ENCODE data around the gene NAALADL1.
"Not testable (repeated sequence)": the region's sequence is repeated elsewhere in the genome, so short reads cannot be mapped to it uniquely, and the experiment has no call there.

NAALADL1 gene

DNA sequence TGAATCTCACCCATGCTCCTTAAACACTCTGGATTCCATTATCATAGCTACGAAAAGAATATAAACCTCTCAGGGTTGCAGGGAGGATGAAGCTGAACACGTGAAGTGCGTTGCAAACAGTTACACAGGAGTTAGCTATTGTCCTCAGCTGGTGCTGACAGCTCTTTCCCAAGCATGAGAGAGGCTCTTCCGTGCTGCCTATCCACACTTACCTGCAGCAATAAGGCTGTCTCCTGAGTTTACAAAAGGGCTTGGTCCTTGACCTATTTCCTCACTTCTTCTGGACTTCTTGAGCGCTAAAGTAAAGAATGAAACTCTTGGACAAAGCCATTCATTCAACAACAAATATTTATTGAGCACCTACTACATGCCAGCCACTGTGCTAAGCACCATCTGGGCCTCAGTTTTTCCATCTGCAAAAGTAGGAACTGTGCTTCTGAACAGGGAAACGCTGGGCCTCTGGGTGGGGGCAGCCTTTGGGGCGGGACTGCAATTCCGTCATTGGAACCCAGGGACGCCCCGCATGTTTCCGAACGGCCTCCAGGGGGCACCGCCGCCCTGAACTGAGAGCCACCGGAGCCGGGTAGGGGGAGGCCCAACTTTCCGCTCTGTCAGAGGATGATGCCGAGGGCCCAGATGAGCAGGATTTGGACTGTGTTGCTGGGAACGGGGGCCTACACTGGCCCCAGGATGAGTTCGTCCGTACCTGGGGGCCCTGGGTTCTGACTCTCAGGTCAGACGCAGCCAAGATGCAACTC is 45.0 kb downstream of the NAALADL1 start:
- peak; percentile 86 for DNase-seq (ENCODE audit: low read depth)

DNA sequence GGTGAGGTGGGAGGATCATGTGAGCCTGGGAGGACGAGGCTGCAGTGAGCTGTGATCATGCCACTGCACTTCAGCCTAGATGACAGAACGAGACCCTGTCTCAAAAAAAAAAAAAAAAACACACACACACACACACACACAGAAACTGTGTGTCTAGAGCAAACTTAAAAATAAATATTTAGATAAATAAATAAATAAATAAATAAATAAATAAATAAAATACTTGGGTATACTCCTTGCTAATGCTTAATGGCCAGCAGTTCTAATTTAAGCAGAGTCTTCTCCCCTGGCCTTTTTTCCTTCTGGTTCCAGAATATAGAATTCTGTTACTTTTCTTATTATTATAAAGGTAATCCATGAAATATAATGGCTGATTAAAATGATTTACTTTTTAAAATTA is 49.5 kb downstream of the NAALADL1 start:
- no peak for DNase-seq (ENCODE audit: low read depth)

DNA sequence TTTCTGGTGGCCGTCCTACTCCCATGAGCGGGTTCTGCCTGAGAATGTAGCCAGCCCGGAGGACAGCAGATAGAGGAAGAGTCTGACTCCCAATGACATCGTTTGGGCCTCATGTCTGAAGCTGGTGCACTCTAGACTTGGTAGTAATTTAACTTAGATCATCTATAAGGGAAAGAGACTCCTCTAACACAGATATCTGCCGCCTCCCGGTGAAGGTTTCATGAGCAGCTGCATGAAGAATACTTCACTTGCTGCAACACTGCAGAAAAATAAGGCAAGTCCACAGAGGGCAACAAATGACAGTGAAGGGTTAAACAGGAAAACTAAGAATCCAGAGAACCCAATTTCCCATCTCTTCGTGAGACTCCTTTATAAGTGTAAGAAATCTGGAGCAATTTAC is 50.3 kb downstream of the NAALADL1 start:
- DNase-seq (ENCODE audit: low read depth) = no peak

- DNase-seq (ENCODE audit: low read depth) = not testable (repeated sequence)
Measured at GRCh38 chr11:65003968-65004367, 54.4 kb downstream of the NAALADL1 start.

DNA sequence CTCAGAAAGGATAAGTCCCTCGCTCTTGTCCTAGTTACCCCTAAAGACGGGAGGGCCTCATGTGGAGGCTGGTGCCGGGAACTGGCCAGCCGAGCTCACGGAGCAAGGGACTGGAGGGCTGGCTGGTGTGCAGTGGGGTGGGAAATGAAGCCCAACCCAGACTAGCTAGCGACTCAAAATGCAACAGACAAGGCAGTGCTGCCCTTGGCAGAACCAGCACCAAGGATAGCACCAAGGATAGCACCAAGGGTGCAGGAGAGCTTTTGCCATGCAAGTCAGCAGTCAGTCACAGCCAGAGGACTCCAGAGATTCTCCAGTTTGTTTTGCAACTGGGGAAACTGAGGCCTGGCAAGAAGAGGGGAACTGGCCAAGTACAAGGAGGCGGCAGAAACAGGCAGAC is 55.1 kb downstream of the NAALADL1 start:
- DNase-seq (ENCODE audit: low read depth) = no peak

GRCh38 chr11:65002706-65003105 is 55.6 kb downstream of the NAALADL1 start:
- no peak for DNase-seq (ENCODE audit: low read depth)

DNA sequence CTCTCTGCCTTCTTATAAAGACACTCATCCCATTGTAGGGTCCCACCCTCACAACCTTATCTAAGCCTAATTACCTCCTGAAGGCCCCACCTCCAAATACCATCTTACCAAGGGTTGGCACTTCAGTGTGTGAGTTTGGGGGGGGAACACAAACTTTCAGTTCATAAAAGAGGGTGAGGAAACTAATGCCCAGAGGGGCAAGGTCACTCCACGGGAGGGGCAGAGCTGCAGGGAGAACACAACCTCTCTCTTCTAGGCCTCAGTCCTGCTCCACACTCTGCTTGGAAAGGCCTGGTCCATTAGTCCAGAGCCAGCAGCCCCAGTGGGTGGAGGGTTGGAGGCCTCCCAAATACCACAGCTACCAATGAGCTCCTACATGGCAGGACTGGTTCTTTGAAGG is 58.9 kb downstream of the NAALADL1 start:
- no peak for DNase-seq (ENCODE audit: low read depth)

- no peak for DNase-seq (ENCODE audit: low read depth)
Measured at GRCh38 chr11:64998690-64999431, 59.5 kb downstream of the NAALADL1 start.

- no peak for DNase-seq (ENCODE audit: low read depth)
Measured at GRCh38 chr11:64998141-64998540, 60.2 kb downstream of the NAALADL1 start.

DNA sequence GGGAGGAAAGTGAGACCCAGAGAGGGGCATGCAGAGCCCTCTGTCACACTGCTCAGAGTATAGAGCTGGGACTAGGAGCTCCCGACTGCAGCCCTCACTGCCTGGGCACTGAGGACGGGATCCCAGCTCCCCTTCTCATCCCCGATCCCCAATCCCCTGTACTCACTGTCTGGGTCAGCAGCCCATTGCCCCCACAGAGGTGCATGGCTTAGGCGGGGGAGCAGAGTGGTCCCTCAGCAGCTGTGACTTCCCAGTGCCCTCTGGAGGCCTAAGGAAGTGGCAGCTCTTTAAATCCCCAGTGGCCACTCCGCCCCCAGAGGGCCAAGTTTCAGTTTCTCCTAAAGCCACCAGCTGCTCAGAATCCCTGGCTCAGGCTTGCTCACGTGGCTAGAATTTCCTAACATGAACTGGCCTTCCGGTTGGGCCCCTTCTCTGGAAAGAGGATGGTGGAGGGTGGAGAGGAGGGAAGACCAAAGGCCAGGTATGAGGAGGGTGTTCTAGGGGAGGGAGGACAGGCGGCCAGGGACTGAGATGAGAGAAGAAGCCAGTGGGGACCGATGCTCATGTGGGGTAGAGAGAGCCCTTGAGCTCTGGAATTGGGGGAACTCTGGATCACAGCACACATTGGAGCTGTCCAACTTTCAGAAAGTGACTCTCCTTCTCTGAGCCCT is 61.5 kb downstream of the NAALADL1 start, which contains the start of gene BATF2:
Gene BATF2, minus strand, starts transcription at position 262 of the 671 bp plus-strand sequence. Its CDS starts 57 bp downstream, at position 205.
- DNase-seq (ENCODE audit: low read depth) = no peak

DNA sequence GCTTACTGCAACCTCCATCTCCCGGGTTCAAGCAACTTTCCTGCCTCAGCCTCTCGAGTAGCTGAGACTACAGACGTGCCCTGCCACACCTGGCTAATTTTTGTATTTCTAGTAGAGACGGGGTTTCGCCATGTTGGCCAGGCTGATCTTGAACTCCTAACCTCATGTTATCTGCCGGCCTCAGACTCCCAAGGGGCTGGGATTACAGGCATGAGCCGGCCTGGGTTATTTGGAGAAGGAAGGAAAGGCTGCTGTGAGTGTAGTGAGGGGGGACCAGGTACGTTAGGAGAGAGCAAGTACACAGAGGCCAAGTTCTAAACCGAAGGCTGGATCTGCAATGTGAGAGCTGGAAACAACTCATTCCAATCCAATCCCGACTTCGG is 62.0 kb downstream of the NAALADL1 start:
- DNase-seq (ENCODE audit: low read depth) = no peak

Measured in activated T-helper 9 cell treated with anti-CD3 and anti-CD28 coated beads, Interleukin-2, amount 50 U/mL, for 16 hours (primary cell).